Measurements from ENCODE around the gene HGFAC.
"Not testable (repeated sequence)": the region's sequence is repeated elsewhere in the genome, so short reads cannot be mapped to it uniquely, and the experiment has no call there.

The HGFAC gene

GRCh38 chr4:3406431-3406830, 35.3 kb upstream of the HGFAC start:
- ATAC-seq (replicated peaks): no peak
- Mint-ChIP-seq H3K36me3 (ENCODE audit: insufficient read depth) (no peaks in the 10 kb centered on the region), H3K27ac (no peak overlapping the region), H3K9me3 (no peaks in the 10 kb centered on the region), H3K4me1 (ENCODE audit: low read depth in 2 of 2) (peaks cover 3 to 5% of the 10 kb centered on the region in 2 donors), H3K27me3 (no peaks in the 10 kb centered on the region), H3K4me3 (no peak overlapping the region)
- no peak for DNase-seq

- DNase-seq (no peak), ATAC-seq (replicated peaks) (no peak)
- H3K27ac Mint-ChIP-seq: no peak overlapping the region
- no peak overlapping the region for H3K4me3 Mint-ChIP-seq
- H3K27me3 Mint-ChIP-seq: no peaks in the 10 kb centered on the region
- no peaks in the 10 kb centered on the region for H3K9me3 Mint-ChIP-seq
- no peaks in the 10 kb centered on the region for H3K36me3 Mint-ChIP-seq (ENCODE audit: insufficient read depth)
- peaks cover 3 to 5% of the 10 kb centered on the region in 2 donors for H3K4me1 Mint-ChIP-seq (ENCODE audit: low read depth in 2 of 2)
These were observed 34.5 kb upstream of the HGFAC start for GRCh38 chr4:3407171-3407771.

- Mint-ChIP-seq H3K9me3 (no peaks in the 10 kb centered on the region), H3K27me3 (no peaks in the 10 kb centered on the region), H3K4me3 (no peak overlapping the region), H3K36me3 (ENCODE audit: insufficient read depth) (no peaks in the 10 kb centered on the region), H3K4me1 (ENCODE audit: low read depth in 2 of 2) (peaks cover 0 to 3% of the 10 kb centered on the region in 2 donors), H3K27ac (no peak overlapping the region)
- ATAC-seq (replicated peaks) (no peak), DNase-seq (no peak)
These were observed 33.6 kb upstream of the HGFAC start for GRCh38 chr4:3407930-3408792.

- no peak for ATAC-seq (replicated peaks)
- Mint-ChIP-seq H3K36me3 (ENCODE audit: insufficient read depth) (no peaks in the 10 kb centered on the region), H3K27ac (no peak overlapping the region), H3K4me1 (ENCODE audit: low read depth in 2 of 2) (peaks cover 0 to 3% of the 10 kb centered on the region in 2 donors), H3K27me3 (no peaks in the 10 kb centered on the region), H3K4me3 (no peak overlapping the region), H3K9me3 (no peaks in the 10 kb centered on the region)
- no peak for DNase-seq
These were observed 32.9 kb upstream of the HGFAC start for GRCh38 chr4:3408793-3409330.

- Mint-ChIP-seq H3K9me3 (no peaks in the 10 kb centered on the region), H3K36me3 (ENCODE audit: insufficient read depth) (no peaks in the 10 kb centered on the region), H3K27me3 (no peaks in the 10 kb centered on the region), H3K4me3 (no peak overlapping the region), H3K27ac (no peak overlapping the region), H3K4me1 (ENCODE audit: low read depth in 2 of 2) (peaks cover 0 to 3% of the 10 kb centered on the region in 2 donors)
- ATAC-seq (replicated peaks) (no peak), DNase-seq (no peak)
These were observed 32.1 kb upstream of the HGFAC start for GRCh38 chr4:3409571-3410091.

GRCh38 chr4:3410401-3411135, 31.2 kb upstream of the HGFAC start:
- Mint-ChIP-seq H3K4me1 (ENCODE audit: low read depth in 2 of 2) (peaks cover 0 to 3% of the 10 kb centered on the region in 2 donors), H3K9me3 (no peaks in the 10 kb centered on the region), H3K4me3 (no peak overlapping the region), H3K27ac (no peak overlapping the region), H3K36me3 (ENCODE audit: insufficient read depth) (no peaks in the 10 kb centered on the region), H3K27me3 (no peaks in the 10 kb centered on the region)
- ATAC-seq (replicated peaks) (no peak), DNase-seq (no peak)

GRCh38 chr4:3411190-3411589, 30.6 kb upstream of the HGFAC start:
- H3K27me3 Mint-ChIP-seq; ATAC-seq (replicated peaks); H3K27ac Mint-ChIP-seq; H3K4me3 Mint-ChIP-seq; H3K4me1 Mint-ChIP-seq (ENCODE audit: low read depth in 2 of 2); H3K36me3 Mint-ChIP-seq (ENCODE audit: insufficient read depth); H3K9me3 Mint-ChIP-seq; DNase-seq: not testable (repeated sequence)

- Mint-ChIP-seq H3K36me3 (ENCODE audit: insufficient read depth) (no peaks in the 10 kb centered on the region), H3K9me3 (no peaks in the 10 kb centered on the region), H3K4me1 (ENCODE audit: low read depth in 2 of 2) (peaks cover 0 to 3% of the 10 kb centered on the region in 2 donors), H3K27me3 (no peaks in the 10 kb centered on the region), H3K27ac (no peak overlapping the region), H3K4me3 (no peak overlapping the region)
- ATAC-seq (replicated peaks) (no peak), DNase-seq (no peak)
These were observed 30.1 kb upstream of the HGFAC start for GRCh38 chr4:3411676-3412075.

- H3K9me3 Mint-ChIP-seq: no peaks in the 10 kb centered on the region
- no peak overlapping the region for H3K4me3 Mint-ChIP-seq
- no peak for ATAC-seq (replicated peaks)
- no peaks in the 10 kb centered on the region for H3K27me3 Mint-ChIP-seq
- peaks cover 0 to 3% of the 10 kb centered on the region in 2 donors for H3K4me1 Mint-ChIP-seq (ENCODE audit: low read depth in 2 of 2)
- no peak for DNase-seq
- H3K27ac Mint-ChIP-seq: no peak overlapping the region
- no peaks in the 10 kb centered on the region for H3K36me3 Mint-ChIP-seq (ENCODE audit: insufficient read depth)
These were observed 29.3 kb upstream of the HGFAC start for GRCh38 chr4:3412257-3413020.

- H3K4me1 Mint-ChIP-seq (ENCODE audit: low read depth in 2 of 2): peaks cover 0 to 3% of the 10 kb centered on the region in 2 donors
- no peaks in the 10 kb centered on the region for H3K27me3 Mint-ChIP-seq
- DNase-seq (no peak), ATAC-seq (replicated peaks) (no peak)
- H3K36me3 Mint-ChIP-seq (ENCODE audit: insufficient read depth): no peaks in the 10 kb centered on the region
- no peak overlapping the region for H3K4me3 Mint-ChIP-seq
- H3K27ac Mint-ChIP-seq: no peak overlapping the region
- no peaks in the 10 kb centered on the region for H3K9me3 Mint-ChIP-seq
These were observed 28.5 kb upstream of the HGFAC start for GRCh38 chr4:3413217-3413671.

GRCh38 chr4:3413675-3414420, 27.9 kb upstream of the HGFAC start:
- no peak for DNase-seq
- Mint-ChIP-seq H3K4me3 (no peak overlapping the region), H3K4me1 (ENCODE audit: low read depth in 2 of 2) (peaks cover 0 to 3% of the 10 kb centered on the region in 2 donors), H3K36me3 (ENCODE audit: insufficient read depth) (no peaks in the 10 kb centered on the region), H3K9me3 (no peaks in the 10 kb centered on the region), H3K27me3 (no peaks in the 10 kb centered on the region), H3K27ac (no peak overlapping the region)
- ATAC-seq (replicated peaks): no peak

Measured in effector memory CD8-positive, alpha-beta T cell (primary cell).